ENCODE measurements around the gene TMEM52B. TPM values are rescaled to one million over a fixed set of nuclear protein-coding genes. Genes with fewer than 3 reads are reported as not detected.

TMEM52B gene
- total and polyA plus RNA-seq, 2 of the 13 experiments (the other 11 are each of a cell fraction or from before 2014, with no cell fraction given), result not detected

- Histone ChIP-seq H4K20me1 (ENCODE audit: insufficient read depth, low read length) (no peaks in the 10 kb centered on the region), H3K27ac (ENCODE audit: extremely low read length, insufficient read depth, low read length) (no peak overlapping the region), H3K9ac (ENCODE audit: insufficient read depth, low read depth, low read length) (no peak overlapping the region), H3K4me1 (ENCODE audit: insufficient read depth, low read length) (no peaks in the 10 kb centered on the region), H3K9me3 (ENCODE audit: low read length) (no peaks in the 10 kb centered on the region), H2AFZ (ENCODE audit: low read length) (no peak overlapping the region), H3K27me3 (ENCODE audit: control insufficient read depth in 1 of 2, insufficient read depth in 2 of 2, low read length in 2 of 2) (no peaks in the 10 kb centered on the region; a peak in 2 of 5 replicates), H3K36me3 (replicated peaks in 1 of 2; ENCODE audit: control insufficient read depth in 1 of 2, insufficient read depth in 2 of 2, low read length in 2 of 2) (no peaks in the 10 kb centered on the region), H3K4me2 (ENCODE audit: low read depth, low read length) (no peak overlapping the region), H3K4me3 (replicated peaks in 1 of 3; ENCODE audit: insufficient read depth in 1 of 3, low read depth in 2 of 3, low read length in 3 of 3) (no peak overlapping the region), H3K79me2 (ENCODE audit: insufficient read depth, low read length) (no peaks in the 10 kb centered on the region)
- BruUV-seq (replicated peaks), result no TSS peak
- in situ Hi-C loops (cut with HindIII; ENCODE audit: extremely low pct_ligation_motif_present, low pct_unique_long_range_greater_than_20kb), result no loop called here
- FAIRE-seq (no peak), ATAC-seq (no peak), DNase-seq (ENCODE audit: low spot score) (no peak)
- TF ChIP-seq ELF4 (CRISPR knock-in tag; IDR thresholded peaks at IDR 0.05; ENCODE audit: borderline replicate concordance), result no peak
- no peak for TF ChIP-seq ZNF34 (CRISPR knock-in tag; IDR thresholded peaks at IDR 0.05; ENCODE audit: borderline replicate concordance)
- TF ChIP-seq, protein P1, sequence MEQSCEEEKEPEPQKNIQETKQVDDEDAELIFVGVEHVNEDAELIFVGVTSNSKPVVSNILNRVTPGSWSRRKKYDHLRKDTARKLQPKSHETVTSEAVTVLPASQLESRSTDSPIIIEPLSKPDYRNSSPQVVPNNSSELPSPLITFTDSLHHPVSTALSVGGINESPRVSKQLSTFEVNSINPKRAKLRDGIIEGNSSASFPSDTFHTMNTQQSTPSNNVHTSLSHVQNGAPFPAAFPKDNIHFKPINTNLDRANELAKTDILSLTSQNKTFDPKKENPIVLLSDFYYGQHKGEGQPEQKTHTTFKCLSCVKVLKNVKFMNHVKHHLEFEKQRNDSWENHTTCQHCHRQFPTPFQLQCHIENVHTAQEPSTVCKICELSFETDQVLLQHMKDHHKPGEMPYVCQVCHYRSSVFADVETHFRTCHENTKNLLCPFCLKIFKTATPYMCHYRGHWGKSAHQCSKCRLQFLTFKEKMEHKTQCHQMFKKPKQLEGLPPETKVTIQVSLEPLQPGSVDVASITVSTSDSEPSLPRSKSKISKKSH (CRISPR knock-in tag; IDR thresholded peaks at IDR 0.05; ENCODE audit: borderline replicate concordance), result no peak
- TF ChIP-seq, protein P2, sequence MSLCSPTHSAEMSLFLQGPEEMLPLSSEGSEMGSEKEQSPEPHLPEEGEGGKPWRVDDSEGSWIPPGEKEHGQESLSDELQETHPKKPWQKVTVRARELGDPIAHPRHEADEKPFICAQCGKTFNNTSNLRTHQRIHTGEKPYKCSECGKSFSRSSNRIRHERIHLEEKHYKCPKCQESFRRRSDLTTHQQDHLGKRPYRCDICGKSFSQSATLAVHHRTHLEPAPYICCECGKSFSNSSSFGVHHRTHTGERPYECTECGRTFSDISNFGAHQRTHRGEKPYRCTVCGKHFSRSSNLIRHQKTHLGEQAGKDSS (CRISPR knock-in tag; IDR thresholded peaks at IDR 0.05; ENCODE audit: borderline replicate concordance, low read depth), result no peak
- 32% methylated on average over 5 of the region's 5 CpGs for WGBS (ENCODE audit: low lambda C conversion rate)
- intact Hi-C loops (cut with micrococcal nuclease; ENCODE audit: unreplicated experiment), result loop anchor here (2.0 kb wide), 1 partner anchor 37 kb away; no protein-coding TSS in a partner anchor
- POLR2A ChIA-PET, result no interaction called here
- CTCF ChIA-PET (ENCODE audit: low intra/inter-chr PET ratio, low total read pairs), result no interaction called here
Measured at GRCh38 chr12:10189653-10190052, 10.8 kb downstream of the TMEM52B start.

All from HepG2 (cell line).